MCF 10A (cell line): ENCODE measurements around the gene GP9. TPM values are rescaled to one million over a fixed set of nuclear protein-coding genes. Genes with fewer than 3 reads are reported as not detected.

ENCODE experiments used
- total RNA-seq: library from RNA; stranded (reverse); gene quantifications from 2 replicates; pipeline ENCODE4 v1.2.3, GENCODE V29; 2022

The GP9 gene
- total RNA-seq, 1 experiment from 2014 or later, result not detected

Other genes with a start within 250 kb of the GP9 start
- gene ACAD9, start 181.2 kb upstream of the GP9 start, total RNA-seq, result 43.1 and 44.7 TPM in 2 replicates
- 0.10 and 0.16 TPM in 2 replicates for gene CFAP92, start 66.7 kb upstream of the GP9 start, total RNA-seq
- gene EFCC1, start 59.5 kb upstream of the GP9 start, total RNA-seq, result not detected in 2 replicates
- gene RAB43, start 61.0 kb downstream of the GP9 start, total RNA-seq, result 18.5 and 18.9 TPM in 2 replicates
- gene ISY1, start 100.3 kb downstream of the GP9 start, total RNA-seq, result 52.5 and 57.8 TPM in 2 replicates
- gene CNBP, start 123.1 kb downstream of the GP9 start, total RNA-seq, result 519 and 557 TPM in 2 replicates
- gene COPG1, start 188.8 kb downstream of the GP9 start, total RNA-seq, result 225 and 298 TPM in 2 replicates
- gene HMCES, start 218.1 kb downstream of the GP9 start, total RNA-seq, result 29.4 and 42.8 TPM in 2 replicates